Kidney glomerular epithelial cell (primary cell): ENCODE data around the gene CDC14B.
"Not testable (repeated sequence)": the region's sequence is repeated elsewhere in the genome, so short reads cannot be mapped to it uniquely, and the experiment has no call there.

Experiments used
- DNase-seq: peaks from one replicate; lab custom pipeline; 2025; lab: John Stamatoyannopoulos, UW

CDC14B gene

DNA sequence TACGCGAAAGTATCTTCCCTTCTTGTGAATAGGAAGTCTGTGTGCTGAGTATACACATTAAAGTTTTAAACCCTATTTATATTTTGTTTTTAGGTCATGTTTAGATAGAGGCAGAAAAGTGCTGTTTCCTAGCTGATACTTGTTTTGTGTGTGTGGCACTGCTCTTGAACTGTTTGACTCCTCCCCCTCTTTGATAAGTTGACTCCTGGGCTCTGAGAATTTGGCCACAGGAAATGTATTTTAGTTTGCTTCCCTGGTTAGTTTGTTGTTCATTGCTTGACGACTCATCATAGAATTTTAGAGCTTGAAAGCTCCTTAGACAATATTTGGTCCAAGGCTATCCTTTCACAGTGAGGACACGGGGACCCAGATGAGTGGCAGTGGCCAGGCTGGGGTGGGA is 2.0 kb upstream of the CDC14B start:
- DNase-seq, result no peak

DNA sequence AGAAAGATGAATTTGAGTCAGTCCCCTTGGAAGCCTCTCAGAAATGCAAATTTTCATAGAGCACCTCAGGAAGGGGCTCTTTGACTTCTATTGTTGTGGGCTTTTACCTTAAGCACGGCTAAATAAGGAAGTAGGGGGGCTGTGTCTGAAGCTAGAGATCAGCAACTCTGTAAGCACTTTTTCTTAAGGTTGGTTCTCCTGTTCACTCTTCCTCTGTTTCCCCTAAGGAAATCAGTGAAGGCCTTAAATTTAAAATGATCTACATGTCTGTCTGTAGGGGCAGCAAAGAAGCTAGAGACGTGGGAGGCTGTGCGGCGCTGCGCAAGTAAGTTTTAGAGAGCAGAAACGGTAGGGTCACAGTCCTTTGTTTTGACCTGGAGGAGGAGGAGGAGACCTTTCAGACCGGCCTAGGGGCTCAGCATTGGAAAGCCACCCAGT is 1.2 kb upstream of the CDC14B start:
- no peak for DNase-seq

GRCh38 chr9:96620181-96620514 is 505 bp upstream of the CDC14B start:
- DNase-seq, result no peak

DNA sequence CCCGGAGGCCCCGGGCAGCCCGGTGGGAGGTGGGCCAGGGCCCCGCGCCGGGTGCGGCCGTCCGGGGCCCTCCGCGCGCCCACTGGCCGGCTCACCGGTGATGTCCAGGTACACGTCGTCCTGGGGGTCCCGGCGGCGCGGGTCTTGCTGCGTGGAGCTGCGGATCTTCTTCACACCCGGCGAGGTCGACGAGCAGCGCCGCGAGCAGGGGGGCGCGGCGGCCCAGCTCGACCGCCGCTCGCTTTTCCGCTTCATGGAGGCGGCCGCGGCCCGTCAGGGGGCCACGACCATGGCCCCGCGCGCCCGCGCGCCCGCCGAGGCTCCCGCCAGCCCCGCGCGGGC is 548 bp downstream of the CDC14B start:
- no peak for DNase-seq

DNA sequence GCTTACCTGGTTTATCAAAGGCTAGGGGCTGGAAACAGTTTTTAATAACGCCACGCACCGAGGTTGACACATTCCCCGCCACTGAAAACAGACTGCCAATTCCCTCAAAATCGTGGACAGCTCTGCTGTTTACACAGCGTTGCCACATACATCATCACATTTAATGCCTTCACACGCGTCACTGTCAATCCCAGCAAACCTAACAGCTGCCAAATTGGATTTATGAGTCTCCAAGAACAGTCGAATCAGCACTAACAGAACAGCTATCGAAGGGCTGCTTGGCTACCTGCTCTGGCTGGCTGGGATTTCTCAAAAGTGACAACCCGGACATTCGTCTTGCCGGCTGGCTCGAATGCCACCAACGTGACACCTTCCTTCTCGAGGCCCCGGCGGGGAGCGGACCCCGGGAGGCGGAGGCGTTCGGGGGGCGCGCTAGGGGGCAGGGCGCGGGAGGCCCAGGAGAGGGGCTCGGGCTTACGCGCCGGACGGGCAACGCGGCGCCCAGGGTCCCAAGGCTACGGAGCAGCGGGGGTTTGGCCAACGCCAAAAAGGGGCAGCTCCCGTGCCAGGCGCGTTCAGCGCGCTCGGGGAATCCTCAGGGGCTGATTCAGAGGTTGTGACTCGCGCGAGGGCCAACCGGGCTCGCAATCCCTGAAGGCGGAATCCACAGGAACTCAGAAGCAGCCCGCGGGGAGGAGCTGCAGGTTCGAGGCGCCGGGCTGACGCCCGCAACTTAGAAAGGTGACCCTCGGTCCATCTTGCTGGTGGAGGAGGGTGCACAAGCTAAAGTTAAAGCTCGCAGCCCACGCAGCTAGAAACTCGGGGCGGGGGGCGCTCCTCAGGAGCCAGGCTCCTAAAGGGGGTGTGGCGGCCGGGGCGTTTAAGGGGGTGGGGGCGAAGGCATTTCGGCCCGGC is 1.2 kb downstream of the CDC14B start:
- DNase-seq, result peak; percentile 47

- DNase-seq, result no peak
Observed at GRCh38 chr9:96617439-96618185, 2.0 kb downstream of the CDC14B start.

- DNase-seq, result no peak
Observed at GRCh38 chr9:96616817-96617438, 2.7 kb downstream of the CDC14B start.

- no peak for DNase-seq
Observed at GRCh38 chr9:96615411-96615810, 4.2 kb downstream of the CDC14B start.

DNA sequence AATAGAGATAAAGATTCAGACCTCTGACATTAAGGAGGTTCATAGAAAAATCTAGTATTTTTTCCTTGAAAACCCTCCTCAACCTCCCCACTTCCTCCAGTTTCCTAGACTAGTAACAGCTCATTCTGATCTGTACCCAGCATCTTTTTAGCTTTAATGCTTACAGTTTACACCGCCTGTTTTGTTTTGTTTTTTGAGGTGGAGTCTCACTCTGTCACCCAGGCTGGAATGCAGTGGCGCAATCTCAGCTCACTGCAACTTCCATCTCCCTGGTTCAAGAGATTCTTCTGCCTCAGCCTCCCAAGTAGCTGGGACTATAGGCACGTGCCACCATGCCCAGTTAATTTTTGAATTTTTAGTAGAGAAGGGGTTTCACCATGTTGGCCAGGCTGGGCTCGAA is 5.0 kb downstream of the CDC14B start:
- DNase-seq, result not testable (repeated sequence)

DNA sequence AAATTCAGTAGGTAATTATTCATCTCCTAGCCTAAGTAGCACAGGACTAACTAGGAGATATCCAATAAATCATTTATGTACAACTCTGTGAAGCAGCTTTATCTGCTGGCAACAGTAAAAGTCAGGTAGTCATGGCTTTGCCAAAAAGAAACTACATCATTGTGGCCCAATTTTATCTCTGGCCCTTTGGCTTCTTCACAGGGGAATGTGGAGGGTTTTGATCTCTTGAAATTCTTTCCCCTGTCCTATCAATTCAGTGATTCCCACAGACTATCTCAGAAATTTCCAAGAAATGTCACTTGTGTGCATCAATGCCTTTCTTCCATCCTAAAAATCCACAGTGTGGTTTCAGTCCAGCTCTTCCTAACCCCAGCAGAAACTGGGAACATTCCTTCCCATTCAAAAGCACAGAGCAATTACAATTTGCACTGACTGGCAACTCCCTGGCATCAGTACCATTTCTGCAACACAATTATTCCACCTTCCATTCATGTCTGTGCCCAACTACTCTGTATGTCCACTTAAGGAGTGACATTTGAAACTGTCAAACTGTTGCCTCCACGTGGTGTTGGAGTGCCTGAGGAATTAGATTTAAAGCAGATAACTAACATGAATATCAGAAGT is 6.6 kb downstream of the CDC14B start:
- no peak for DNase-seq

DNA sequence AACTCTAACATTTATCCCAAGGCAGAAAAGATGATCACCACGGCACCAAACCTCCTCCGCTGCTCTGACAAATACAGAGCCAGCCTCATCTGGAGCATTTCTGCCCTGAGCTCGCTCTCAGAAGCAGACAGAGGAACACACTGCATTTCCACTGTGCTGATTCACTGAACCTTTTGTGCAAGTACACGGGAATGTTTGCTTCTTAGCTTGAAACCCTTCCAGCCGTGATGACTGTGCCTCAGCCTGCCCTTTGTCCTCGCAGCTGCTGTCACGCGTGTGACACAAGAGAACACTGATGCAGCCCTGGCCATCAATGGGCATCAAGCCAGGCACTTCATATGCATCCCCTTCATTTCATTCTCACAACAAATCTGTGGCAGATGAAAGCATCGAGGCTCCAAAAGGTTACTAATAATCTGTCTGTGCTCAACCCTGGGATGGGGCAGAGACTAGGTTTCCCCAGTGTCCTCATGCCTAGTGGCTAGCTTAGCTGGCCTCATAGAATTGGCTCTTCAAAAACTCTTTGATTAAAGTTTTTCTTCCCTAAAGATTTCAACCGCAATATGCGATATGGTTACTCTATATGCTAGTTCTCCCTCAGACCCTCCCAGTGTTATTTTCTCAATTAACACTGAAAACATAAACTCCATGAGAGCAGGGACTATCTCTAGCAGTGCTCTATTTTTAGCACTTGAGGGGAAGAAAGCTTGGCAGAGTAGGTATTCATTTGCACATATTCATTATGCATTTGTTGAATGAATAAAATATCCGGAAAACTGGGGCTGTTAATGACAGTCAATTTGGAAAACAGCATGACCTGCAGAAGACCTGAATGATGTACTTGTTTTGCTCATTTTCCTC is 7.3 kb downstream of the CDC14B start:
- peak; percentile 75 for DNase-seq

DNA sequence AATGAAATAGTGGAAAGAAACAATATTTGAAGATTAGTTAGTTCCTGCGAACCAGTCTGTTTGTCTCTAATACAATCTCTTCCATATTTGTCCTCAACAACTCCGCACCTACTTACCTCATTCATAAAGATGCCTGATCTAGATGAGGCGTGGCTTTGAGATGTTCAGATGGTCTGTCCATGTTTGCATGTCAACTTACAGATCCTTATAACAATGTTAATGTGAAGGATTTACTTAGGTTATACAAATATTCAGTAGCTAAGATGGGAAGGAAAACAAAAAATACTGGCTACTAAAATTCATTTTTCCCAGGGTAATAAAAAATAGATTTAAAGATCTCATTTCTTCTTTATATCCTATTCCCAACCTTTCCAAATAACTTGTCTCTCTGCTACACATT is 8.3 kb downstream of the CDC14B start:
- no peak for DNase-seq

GRCh38 chr9:96609732-96610131 is 9.9 kb downstream of the CDC14B start:
- DNase-seq, result no peak

DNA sequence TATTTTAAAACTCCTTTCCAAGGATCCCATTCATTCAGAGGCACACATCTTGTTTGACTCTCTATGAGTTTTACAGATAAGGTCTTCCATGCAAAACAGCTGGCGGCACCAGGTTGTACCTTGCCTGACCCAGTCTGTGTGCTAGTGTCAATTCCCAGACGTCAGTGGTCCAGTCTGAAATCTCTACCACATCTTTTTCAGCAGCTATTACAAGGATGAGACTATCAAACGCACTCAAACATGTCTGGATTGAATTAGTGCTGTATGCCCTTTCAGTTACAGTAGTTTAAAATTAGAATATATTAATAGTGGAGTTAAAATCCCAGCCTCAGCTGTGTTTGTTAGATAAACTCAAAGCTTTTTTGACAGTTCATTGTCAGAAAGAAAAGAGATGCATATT is 11.7 kb downstream of the CDC14B start:
- no peak for DNase-seq

- no peak for DNase-seq
Observed at GRCh38 chr9:96605328-96605727, 14.3 kb downstream of the CDC14B start.

DNA sequence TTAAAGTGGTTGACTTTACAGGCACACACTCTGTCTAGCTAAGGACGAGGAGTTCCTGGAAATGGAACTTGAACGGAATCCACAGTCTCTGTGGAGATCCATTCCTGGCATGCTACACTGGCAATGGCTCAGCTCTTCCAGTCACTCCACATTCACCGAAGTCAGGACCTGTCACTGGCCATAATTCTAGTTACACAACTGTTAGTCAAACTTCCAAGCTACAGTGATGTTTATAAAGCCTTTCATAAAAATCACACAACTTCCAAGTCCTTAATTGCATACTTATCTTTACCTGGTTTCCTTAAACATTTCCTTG is 15.7 kb downstream of the CDC14B start:
- DNase-seq, result no peak

DNA sequence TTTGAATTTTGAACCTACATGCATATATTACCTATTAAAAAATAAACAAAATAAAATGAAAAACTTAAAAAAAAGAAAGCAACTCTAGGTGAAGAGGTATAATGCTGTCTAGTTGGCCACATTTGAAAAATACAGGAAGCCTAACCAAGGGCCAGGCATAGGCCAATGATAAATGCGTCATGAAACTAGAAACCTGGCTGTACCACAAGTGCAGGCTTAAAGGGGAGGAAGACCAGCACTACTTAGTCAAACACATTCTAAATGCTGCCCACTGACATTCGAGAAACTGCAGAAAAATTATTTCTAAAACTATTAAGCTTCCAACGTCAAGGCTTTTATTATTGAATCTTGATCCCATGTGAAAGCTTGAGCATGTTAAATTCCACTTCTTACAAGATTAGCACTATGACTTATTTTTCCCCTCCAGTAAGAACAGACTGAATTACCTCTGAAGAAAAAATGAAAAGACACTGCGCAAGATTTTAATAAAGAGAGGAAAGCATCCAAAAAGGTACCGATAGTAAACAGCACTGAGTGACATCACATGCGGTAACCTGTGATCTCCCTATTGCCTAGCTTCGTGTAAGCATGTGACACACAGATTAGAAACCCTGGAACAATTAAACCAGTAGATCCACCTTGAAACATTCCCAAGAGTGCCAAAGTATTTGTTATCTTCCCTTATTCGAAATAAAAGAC is 16.2 kb downstream of the CDC14B start:
- DNase-seq, result no peak

DNA sequence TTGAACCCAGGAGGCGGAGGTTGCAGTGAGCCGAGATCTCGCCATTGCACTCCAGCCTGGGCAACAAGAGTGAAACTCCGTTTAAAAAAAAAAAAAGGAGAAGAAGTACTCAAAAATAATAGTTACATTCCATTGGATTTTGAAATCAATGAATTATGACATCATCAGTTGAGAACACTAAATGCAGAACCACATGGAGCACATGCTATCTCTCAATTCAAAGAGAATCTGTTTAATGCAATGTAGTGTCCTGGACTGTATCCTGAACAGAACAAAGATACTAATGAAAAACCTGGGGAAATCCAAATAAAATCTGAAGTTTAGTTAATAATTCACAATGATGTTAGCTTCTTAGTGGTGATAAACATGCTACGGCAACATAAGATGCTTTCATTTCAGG is 20.3 kb downstream of the CDC14B start:
- no peak for DNase-seq

DNA sequence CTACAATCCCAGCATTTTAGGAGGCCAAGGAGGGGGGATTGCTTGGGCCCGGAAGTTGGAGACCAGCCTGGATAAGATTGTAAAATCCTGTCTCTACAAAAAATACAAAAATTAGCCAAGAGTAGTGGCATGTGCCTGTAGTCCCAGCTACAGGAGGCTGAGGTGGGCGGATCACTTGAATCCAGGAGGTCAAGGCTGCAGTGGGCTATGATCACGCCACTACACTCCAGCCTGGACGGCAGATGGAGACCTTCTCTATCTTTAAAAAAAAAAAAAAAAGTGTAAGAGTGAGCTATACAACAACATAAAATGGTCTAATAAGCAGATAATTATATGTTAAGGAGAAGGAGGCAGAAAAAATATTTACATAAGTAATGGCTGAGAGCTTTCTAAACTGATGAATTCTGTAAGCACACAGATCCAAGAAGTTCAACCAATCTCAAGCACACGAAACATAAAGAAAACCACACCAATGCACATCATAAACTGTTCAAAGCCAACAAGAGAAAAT is 23.0 kb downstream of the CDC14B start:
- DNase-seq, result no peak

- no peak for DNase-seq
Observed at GRCh38 chr9:96587338-96588315, 32.0 kb downstream of the CDC14B start.
